ENCODE results near the gene ZSWIM6.

ZSWIM6 gene

DNA sequence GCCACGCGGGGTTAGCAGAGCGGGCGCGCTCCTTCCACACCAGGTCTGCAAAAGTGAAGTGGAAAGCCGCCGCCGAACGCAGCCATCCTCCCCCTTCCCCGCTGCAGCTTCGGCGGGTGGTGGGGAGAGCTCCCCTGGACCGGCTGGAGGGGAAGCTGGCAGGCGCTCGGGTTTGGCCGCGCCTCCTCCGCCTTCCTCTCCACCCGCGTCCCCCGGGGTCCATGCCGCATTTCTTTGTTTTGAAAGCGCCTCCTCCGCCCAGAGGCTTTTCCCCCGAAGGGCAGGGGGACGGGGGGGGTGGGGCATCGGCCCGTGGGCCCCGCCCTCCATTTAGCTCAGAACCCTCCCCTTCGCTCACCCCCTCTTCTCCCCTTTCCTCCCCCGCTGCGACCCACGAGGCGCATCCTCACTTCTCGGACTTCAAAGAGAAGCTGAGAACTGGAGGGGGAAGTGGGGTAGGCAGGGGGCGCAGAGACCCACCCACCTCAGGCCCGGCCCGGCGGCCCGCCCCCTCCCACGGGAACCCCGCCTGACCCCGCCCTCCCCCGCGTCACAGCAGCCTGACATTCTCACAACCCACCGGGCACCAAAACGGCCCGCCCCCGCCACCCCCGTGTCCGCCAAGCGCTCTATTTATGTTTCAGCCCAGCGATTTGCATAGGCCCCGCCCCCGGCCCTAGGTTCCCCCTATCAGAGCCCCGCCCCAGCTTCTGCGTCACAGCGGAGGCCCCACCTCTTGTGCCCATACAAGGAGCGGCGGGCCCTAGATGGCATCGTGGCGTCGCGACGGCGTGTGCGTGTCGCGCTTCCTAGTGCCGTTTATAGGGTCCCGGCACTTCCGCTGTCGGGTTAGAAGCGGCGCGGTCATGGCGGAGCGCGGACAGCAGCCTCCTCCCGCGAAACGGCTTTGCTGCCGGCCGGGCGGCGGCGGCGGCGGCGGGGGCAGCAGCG is at the start of gene ZSWIM6:
Gene ZSWIM6, plus strand, starts transcription at position 852 of the 951 bp plus-strand sequence. Its CDS starts 15 bp downstream, at position 867.
- peak; percentile 99 for DNase-seq

DNA sequence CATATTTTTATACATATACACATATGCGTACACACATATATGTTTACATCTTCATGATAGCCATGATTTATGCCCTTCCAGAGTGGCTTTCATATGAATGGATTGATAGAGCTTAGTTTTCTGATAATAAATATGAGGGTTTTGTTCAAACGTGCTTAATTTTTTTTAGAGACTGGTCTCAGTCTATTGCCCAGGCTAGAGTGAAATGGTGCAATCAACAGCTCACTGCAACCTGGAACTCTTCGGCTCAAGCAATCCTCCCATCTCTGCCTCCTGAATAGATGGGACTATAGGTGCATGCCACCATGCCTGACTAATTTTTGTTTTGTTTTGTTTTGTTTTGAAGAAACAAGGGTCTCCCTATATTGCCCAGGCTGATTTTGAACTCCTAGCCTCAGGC is 48.6 kb upstream of the ZSWIM6 start:
- no peak for DNase-seq

DNA sequence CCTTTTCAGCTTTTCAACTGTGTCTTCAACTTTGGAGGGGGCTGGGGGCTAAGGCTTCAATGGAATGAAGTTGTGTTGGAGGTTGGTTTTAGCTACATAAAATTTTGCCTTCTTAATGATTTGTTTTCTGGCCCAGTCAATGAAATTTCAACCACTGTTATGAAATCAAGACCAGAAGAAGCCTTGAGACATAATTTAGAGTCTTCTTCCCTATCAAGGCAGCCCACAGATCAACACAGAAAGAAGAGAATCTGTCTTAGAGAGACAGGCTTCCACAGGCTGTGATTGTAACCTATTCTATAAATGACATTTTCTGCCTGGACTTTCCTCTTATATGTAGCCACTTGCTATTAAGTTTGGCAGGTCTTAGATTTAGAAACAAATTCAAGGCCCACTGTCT is 46.5 kb upstream of the ZSWIM6 start:
- no peak for DNase-seq

DNA sequence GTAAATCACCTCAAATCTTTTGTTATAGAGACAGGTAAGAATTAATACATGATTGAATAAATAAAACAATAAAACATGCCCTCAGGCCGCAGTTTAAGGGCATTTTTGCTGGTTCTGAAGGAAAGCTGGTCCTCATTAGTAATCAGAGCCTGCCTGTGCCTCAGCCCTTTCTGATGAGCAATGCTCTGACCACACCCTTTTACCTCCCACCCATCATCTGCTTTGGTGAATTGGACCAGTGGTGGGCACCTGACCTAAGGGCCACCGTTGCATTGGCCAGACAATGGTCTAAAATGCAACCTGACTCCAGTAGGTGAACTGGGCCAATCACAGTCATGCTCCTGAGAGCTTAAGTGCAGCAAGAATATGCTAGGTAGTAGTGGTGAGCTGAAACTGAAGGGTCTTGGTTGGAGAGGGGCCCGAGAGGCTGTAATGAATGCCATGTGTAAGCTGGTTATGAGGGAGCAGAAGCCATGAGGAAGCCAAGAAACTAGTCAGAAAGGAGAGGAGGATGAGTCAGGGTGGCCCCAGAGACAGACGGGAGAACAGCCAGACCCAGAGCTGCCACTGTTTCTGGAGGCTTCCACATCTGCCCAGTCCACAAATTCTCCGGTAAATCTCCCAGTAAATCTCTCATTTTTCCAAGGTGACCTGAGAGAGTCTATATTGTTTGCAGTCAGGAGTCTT is 45.5 kb upstream of the ZSWIM6 start:
- no peak for DNase-seq

DNA sequence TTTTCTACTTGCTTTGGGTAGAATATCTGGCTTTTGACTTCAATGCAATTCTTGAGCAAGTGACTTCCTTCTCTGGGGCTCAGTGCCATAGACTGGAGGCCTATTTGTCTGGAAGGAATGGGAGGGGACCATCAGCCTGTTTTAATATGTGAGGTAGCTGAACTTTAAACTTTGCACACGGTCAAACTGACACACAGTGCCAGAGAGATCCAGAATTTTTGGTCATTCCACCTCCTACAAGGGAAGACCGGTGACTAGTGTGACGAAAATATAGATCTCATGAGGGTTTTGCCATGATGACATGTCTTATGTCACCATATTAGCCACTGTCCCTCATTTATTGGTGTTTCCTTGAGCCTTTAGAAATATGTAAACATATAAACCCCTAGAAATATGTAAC is 44.6 kb upstream of the ZSWIM6 start:
- no peak for DNase-seq

DNA sequence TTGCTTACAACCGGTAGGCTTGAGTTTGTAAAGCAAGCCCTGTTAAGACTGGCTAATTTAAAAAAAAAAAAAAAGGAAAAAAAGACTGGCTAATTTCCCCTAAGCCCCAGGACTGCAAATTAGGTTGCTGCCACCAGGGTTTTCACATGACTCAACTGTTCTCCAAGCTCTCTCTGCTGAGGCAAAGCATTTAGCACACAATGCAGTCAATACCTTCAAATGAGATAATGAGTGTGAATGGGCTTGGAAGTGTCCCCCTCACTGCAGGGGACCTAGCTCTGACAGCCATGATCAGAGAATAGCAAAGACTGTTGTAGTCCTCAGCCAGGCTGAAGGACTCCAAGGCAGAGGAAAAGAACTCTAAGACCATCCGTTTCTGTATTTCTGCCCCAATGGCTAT is 42.8 kb upstream of the ZSWIM6 start:
- no peak for DNase-seq

DNA sequence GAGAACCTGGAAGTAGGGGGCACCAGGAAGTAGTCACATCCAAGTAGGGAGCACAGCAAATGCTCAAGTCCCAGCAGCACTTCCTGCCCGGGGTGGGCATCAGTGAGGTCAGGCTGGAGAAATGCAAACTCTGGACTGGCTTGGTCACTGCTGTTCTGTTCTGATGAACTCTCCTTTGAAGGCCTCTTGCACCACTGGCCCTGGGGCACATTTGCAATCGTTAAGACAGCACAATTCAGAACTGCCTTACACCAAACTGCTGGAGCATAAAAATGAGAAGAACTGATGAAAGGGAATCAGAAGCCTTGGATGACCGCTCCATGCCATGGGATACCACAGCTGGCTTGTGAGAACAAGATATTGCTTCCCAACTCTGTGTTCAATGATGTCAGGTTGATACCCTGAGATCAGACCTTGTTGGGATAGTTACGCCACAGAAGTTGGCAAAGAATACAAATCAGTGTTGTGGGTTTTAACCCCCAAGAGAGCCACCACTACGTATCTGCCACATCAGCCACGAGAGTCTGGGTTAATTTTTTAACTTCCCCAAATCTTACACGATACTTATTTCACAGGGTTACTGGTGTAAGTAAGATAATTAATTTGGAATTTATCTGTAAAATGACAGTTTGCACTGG is 42.3 kb upstream of the ZSWIM6 start:
- DNase-seq, result no peak

DNA sequence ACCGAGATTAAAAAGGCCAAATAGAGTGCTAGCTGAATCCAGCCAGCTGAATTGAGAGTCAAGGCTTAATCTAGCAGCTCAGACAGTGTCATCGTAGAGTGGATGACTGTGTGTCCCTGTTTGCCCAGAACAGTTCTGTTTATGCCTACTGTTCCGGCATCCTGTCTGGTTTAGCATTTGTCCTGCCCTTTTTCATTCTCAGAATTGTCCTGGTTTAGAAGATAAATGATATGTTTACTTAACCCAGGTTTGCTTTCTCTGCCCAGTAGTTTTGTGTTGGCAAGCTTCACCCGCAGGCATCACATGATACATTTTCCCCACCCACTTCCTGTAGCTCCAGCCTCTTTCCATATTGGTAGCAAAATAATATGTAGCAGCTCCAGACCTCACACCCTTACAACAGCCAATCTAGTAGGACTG is 41.3 kb upstream of the ZSWIM6 start:
- no peak for DNase-seq

DNA sequence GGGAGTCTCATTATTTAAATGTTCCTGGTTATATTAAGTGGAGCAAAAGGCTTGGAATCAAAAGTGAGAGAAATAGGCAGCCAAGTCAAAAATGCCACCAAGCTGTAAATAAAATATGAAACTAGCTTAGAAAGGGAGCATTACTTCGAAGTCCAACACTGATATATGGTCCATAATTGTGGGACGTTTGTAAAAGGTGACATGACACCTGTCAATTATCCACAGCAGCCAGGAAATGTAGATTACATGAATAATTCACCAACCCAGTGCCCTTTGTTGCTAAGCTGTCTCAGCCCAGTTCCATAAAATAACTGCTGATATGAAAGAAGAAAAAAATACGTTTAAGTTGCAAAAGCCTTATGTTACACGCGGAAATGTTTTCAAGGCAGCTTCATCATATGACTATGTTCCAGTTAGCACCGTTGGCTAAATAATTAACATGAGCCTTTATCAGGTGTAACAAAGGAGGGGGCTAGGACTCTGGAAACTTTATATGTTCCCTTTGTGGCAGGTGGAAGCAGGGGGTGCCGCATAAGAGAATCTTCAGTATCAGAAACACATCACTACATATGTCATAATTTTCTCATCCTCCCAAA is 39.9 kb upstream of the ZSWIM6 start:
- DNase-seq, result no peak

DNA sequence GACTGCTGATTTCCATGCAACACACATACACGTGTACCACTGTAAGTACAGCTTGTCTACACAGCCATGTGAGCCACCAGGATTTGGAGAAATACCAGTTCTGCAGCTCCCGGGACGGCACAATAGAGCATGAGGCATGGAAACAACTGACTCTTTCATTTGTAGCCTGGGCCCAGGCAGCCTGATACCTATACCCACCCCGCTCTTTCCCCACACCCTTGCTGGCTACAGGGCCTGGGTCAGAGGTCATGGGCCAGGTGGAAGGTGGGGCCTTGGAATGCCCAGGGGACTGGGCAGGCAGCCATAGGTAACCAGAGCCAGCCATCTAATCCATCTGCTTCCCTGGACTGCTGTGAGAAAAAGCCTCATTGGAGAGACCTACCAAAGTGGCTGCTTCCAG is 39.0 kb upstream of the ZSWIM6 start:
- no peak for DNase-seq

DNA sequence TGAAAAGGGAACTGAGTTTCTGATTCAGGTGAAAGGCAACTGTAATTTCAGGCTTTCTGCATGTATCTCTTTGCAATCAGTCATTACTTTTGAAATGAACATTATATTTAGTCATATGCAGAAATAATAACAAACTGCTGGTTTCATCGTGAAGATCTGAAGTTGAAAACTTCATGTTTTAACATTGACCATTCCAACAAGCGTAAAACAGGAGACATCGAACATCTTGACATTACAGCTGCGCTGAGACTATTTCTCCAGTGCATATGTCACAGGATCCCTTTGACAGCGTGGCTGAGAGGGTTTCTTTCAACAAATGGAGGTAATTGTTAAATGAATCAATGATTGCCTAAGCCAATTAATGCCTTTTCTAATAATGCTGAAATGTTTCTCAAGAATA is 38.2 kb upstream of the ZSWIM6 start:
- DNase-seq, result no peak

DNA sequence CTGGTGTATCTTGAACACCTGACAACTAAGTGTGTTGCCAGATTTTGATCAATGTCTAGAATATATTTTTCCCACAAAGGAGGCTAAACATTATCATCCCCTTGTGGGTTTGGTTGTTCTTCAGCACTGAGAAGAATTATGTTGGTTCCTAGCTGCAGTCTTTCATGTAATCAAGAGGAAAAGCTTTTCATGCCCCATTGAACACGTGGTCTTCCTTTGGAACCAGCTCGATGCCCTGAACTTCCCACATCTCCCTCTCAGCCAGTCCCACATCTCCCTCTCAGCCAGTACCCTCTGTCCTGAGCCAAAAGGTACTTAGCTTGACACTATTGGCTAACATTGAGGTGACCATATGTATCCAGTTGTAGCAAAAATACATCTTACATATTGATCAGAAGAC is 36.7 kb upstream of the ZSWIM6 start:
- no peak for DNase-seq

DNA sequence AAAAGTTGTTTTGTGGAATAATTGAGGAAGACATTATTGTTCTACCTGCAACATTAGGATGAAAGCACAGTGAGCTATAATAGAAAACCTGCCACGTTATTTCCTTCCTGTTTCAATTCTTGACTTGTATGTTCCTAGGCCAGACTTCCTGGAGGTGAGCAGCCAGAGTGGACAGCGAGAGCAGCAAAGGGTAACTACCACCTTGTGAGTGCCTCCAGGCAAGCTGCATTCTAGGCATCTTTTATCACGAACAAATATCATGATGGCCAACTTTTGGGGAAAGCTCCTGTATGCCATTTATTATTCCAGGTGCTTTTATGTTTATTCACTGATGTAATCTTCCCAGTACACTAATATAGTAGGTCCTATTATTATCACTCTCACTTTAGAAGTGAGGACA is 34.0 kb upstream of the ZSWIM6 start:
- no peak for DNase-seq

DNA sequence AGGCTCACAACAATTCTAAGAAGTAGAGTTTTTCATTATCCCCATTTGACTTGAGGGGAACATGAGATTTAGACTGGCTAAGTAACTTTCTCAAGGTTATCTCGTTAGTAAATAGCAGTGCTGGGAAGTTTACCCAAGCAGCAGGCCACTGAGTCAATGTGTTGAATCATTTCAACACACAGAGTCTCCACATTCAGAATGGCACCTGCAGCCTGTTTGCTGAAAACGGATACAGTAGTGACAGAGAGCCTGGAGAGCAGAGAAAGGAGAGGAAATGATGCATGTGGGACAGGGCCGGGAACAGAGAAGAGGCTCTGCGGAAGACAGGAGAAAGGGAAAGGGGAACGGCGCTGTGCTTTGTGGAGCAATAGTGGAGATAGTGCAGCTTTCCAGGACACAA is 33.5 kb upstream of the ZSWIM6 start:
- no peak for DNase-seq

DNA sequence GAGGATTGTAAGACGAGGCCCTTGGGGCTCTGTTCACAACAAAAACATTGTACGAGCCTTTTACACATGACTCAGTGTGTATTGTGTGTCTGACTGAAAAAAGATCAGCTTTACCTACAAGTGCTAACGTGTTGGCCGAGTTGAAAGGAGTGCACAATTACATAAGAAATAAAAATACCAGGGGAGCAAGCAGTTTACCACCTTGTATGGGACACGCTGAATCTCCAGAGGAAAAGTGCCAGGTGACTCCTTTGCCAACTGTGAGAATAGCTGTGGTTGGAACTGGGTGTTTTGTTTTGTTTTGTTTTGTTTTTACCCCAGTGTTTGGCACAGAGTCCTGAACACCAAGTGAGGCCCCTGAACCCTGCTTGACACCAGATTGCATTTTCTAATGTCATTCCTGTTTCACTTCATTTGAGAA is 32.8 kb upstream of the ZSWIM6 start:
- DNase-seq, result peak; percentile 13

DNA sequence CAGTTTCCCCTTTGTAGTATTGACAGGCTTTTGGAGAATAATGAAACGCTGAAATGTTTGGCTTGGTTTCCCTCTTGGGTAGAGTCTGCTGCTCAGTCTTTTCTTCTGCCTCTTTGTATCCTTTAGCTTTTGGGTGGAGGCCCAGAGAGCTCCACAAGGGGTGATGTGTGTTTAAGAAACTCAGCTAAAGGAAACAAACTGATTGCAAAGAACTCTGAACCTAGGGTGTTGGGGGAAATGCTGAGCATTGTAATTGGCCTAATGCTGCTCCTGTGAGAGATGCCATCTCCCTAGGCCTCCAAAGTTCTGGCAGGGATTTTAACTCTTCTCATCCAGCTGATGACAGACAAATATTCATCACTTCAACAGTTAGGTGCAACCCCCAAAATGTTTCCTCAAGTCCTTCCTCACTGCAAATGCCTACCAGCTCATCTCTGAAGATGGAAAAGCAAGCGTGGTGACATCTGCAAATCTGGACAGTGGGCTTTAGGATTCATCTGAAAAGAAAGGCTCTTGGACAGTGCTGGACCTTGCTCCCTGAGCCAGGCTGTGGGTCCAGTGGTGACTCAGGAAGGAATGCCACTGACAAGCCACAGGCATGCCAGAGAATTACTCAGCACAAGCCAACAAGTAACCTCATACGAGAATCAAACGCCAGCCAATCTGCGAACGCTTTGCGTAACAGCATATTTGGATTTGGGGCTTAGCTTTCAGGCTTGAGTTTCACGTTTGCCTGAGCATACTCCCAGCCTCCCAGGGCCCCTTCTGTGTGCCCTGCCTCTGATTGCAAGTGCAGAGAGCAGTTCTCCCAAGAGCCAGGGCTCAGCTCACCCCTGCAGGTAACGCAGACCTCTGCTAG is 30.5 kb upstream of the ZSWIM6 start:
- peak; percentile 55 for DNase-seq

DNA sequence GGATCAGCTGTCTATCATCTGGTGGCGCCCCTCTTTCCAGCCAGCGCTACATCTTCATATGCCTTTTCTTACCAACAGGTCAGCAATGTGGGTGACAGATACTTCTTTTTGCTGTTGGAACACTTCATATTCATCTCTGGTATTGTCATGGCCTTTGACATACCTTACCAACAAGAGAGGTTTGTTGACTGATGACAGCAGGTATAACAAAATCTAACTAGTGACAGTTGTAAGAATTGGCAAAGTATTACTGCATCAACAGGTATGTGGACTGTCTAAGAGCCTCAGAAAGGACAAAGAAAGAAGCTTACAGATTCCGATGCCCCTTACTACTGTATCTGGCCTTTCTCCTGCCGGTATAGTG is 29.9 kb upstream of the ZSWIM6 start:
- no peak for DNase-seq

DNA sequence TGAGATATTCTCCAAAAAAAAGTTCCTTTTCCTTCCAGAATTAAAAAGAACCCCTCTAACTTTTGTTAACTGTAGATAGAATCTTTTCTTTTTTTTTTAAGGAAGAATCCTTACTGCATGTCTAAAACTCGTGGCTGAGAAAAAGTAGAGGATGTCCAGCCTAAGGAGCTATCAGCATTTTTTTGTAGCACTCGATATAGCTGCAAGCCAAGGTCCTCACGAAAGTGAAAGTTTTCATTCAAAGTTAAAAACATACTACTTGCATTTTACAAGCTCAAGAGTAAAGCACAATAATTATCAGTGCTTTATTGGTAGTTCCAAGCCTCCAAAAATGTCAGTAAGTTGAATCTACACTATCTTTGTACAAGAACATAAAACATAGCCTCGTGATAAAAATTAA is 28.7 kb upstream of the ZSWIM6 start:
- peak; percentile 8 for DNase-seq

DNA sequence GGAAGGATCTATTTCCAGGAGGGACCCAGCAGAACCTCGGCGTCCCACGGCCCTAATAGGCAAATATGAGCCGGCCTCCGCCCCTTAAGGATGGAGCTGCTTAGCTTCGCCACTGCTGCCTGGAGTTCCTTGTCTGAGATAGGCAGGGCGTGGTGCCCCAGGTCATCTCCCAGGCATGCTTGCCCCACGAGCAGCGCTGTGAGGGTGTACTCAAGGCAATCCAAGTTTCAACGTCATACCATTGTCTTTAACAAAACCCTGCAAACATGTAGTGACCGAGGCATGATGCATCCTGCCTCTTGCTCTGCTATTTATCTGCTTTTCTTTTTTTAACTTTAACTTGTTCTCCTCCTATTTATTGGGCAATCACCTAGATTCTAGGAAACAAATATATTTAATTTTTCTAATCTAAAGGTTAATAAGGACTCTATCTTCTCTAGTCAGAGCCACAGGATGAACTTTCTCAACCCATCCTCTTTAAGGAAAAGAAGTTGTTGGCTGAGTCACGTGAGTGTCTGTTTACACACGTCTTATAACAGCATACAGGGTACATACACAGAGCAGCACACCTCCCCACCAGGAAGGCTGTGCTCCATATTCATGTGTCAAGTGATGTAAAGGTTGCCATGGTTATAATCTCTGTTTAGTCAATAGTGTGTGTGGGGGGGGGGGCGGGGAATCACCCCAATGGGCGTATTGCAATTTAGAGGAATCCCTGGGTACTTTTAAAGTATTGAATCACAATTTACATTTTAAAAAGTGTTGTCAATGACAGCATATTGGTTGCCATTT is 27.3 kb upstream of the ZSWIM6 start:
- no peak for DNase-seq

DNA sequence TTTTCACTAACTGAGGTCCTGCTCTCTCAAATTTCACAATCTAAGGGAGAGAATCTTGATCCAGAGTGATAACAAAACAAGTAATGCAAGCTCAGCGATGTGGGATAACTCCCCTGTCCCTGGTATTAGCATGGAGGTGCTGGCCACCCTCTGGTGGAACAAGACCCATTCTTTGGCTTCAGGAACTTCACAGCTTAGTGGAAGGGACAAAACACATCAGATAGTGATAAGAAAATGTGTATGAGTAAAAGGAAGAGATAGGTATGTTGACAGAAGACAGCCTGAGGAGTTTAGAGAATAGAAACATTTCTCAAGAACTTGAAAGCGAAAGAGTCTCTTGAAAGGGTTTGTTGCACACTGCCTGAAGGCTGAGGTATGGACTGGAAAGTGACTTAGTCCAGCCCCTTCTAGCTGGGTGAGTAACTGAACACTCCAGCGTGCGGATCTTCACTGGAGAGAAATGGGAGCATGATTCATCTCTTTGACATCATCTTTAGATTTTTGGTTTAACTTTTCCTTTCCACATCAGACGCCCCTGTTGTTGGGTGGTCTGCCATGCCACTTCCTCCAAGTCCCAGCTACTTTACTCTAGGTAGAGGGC is 25.4 kb upstream of the ZSWIM6 start:
- DNase-seq, result no peak

DNA sequence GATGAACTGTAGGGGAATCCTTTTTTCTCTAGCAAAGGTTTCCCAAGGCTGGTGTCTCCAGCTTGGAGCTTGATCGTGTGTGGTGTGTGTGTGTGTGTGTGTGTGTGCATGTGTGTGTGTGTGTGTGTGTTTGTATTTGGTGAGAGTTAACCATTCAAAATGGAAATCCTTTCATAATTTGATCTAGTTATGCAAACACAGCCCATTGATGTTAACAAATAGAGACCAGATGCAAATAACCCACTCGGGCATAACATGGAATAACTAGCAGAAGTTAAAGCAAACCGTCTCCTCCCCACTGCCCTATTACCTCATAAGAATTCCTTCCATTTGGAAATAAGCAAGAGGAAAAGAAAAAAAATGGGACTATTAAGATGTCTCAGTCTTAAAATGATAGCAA is 24.9 kb upstream of the ZSWIM6 start:
- no peak for DNase-seq
